SK-N-SH (cell line): Measurements from ENCODE around the gene B4GALT1. TPM values are rescaled to one million over a fixed set of nuclear protein-coding genes. Genes with fewer than 3 reads are reported as not detected.

Source experiments
- CTCF ChIA-PET: fragments of 300-600, 350-600 bp; formaldehyde crosslinking; extraction: SDS; loops from one replicate; lab custom pipeline; 2021; lab: Yijun Ruan, JAX
- POLR2A ChIA-PET: fragments of 350-600 bp; sonication (Branson Sonifier 250); formaldehyde crosslinking; extraction: SDS; loops from one replicate; lab custom pipeline; 2020; ENCODE audit warnings: antibody characterized with exemption, inconsistent platforms; lab: Yijun Ruan, JAX
- DNase-seq: peaks from one replicate; pipeline ENCODE4 v3.0.0; 2012
- H2AFZ ChIP-seq: fragments of 200-600 bp; sonication (generic); 2 replicates; pipeline ENCODE4 v1.8.1; 2016; ENCODE audit warnings: antibody characterized with exemption, mild to moderate bottlenecking, low read depth
- H3F3A ChIP-seq: fragments of 200-600 bp; sonication (generic); replicated peaks from 2 replicates; pipeline ENCODE3; 2016; ENCODE audit warnings: antibody characterized with exemption, mild to moderate bottlenecking; ENCODE audit not compliant: insufficient read depth
- H3K27ac ChIP-seq, 2 experiments: fragments of 200-500 bp in 1 of 2; fragments of 200-600 bp in 1 of 2; sonication (Bioruptor generic) in 1 of 2; sonication (generic), shearing (Covaris generic) in 1 of 2; 2 replicates each; pipeline versions ENCODE4 v1.5.1 to v1.6.1; 2014 to 2016; ENCODE audit warnings: low read depth in 2 of 2, inconsistent platforms in 1 of 2, low read length in 1 of 2, mild to moderate bottlenecking in 1 of 2, mixed read lengths in 1 of 2
- H3K27me3 ChIP-seq: fragments of 200-600 bp; sonication (generic), shearing (Covaris generic); 2 replicates; pipeline ENCODE4 v1.6.1; 2016; ENCODE audit warnings: mixed run types; ENCODE audit not compliant: insufficient read depth
- H3K36me3 ChIP-seq, 2 experiments: fragments of 200-500 bp in 1 of 2; fragments of 200-600 bp in 1 of 2; sonication (Bioruptor generic) in 1 of 2; sonication (generic) in 1 of 2; replicated peaks in 1 of 2; 2 replicates each; pipeline versions ENCODE3 to v1.5.1; 2014 to 2016; ENCODE audit warnings: low read length in 1 of 2, mild to moderate bottlenecking in 1 of 2; ENCODE audit not compliant: insufficient read depth in 2 of 2, control insufficient read depth in 1 of 2
- H3K4me1 ChIP-seq, 2 experiments: fragments of 200-500 bp in 1 of 2; fragments of 200-600 bp in 1 of 2; sonication (Bioruptor generic) in 1 of 2; sonication (generic), shearing (Covaris generic) in 1 of 2; 2 replicates each; pipeline versions ENCODE4 v1.5.1 to v1.6.1; 2014 to 2016; ENCODE audit warnings: low read depth in 1 of 2, low read length in 1 of 2, mixed run types in 1 of 2; ENCODE audit not compliant: insufficient read depth in 2 of 2, control insufficient read depth in 1 of 2
- H3K4me2 ChIP-seq: fragments of 200-600 bp; sonication (generic), shearing (Covaris generic); 2 replicates; pipeline ENCODE4 v1.6.1; 2017; ENCODE audit warnings: mixed run types
- H3K4me3 ChIP-seq, 2 experiments: fragments of 200-500 bp in 1 of 2; fragments of 200-600 bp in 1 of 2; sonication (Bioruptor generic) in 1 of 2; sonication (generic), shearing (Covaris generic) in 1 of 2; 2 replicates each; pipeline versions ENCODE4 v1.5.1 to v1.8.1; 2014 to 2016; ENCODE audit warnings: low read depth in 2 of 2, inconsistent platforms in 1 of 2, low read length in 1 of 2, mild to moderate bottlenecking in 1 of 2, mixed read lengths in 1 of 2, moderate library complexity in 1 of 2
- H3K79me2 ChIP-seq: fragments of 200-600 bp; sonication (generic); 2 replicates; pipeline ENCODE4 v1.8.1; 2017; ENCODE audit warnings: mild to moderate bottlenecking; ENCODE audit not compliant: insufficient read depth
- H3K9ac ChIP-seq: fragments of 200-600 bp; sonication (generic); 2 replicates; pipeline ENCODE4 v1.6.1; 2017; ENCODE audit warnings: mixed run types
- H3K9me2 ChIP-seq: fragments of 200-600 bp; sonication (generic); 2 replicates; pipeline ENCODE4 v1.6.1; 2017; ENCODE audit warnings: mixed run types
- H3K9me3 ChIP-seq: fragments of 200-600 bp; sonication (generic); 2 replicates; pipeline ENCODE4 v1.6.1; 2017; ENCODE audit warnings: mixed run types, mild to moderate bottlenecking, moderate library complexity
- H4K20me1 ChIP-seq: fragments of 200-600 bp; sonication (generic); 2 replicates; pipeline ENCODE4 v1.6.1; 2017; ENCODE audit warnings: mild to moderate bottlenecking, mixed run types; ENCODE audit not compliant: insufficient read depth
- CHD2 ChIP-seq: fragments of 150-350 bp; IDR thresholded peaks from 2 replicates; pipeline ENCODE4 v1.6.1; 2018; ENCODE audit warnings: low read length; ENCODE audit not compliant: partially characterized antibody
- FOXJ3 ChIP-seq: sonication (generic); formaldehyde crosslinking; IDR thresholded peaks from 2 replicates; pipeline ENCODE4 v1.5.1; 2020; ENCODE audit warnings: mild to moderate bottlenecking, missing genetic modification reagents
- FOXM1 ChIP-seq: IDR thresholded peaks from 2 replicates; pipeline ENCODE4 v1.4.0; 2012; ENCODE audit warnings: low read depth, mild to moderate bottlenecking
- IRF3 ChIP-seq: fragments of 150-350 bp; IDR thresholded peaks from 2 replicates; pipeline ENCODE4 v1.6.1; 2016; ENCODE audit warnings: mild to moderate bottlenecking, low read depth, low read length
- JUND ChIP-seq: IDR thresholded peaks from 2 replicates; pipeline ENCODE4 v1.4.0; 2012
- MAX ChIP-seq: IDR thresholded peaks from 2 replicates; pipeline ENCODE4 v1.4.0; 2012; ENCODE audit warnings: low read depth
- MEF2A ChIP-seq: IDR thresholded peaks from 2 replicates; pipeline ENCODE4 v1.4.0; 2012; ENCODE audit warnings: low read depth, borderline replicate concordance
- MXI1 ChIP-seq: IDR thresholded peaks from 2 replicates; pipeline ENCODE4 v1.6.1; 2012; ENCODE audit warnings: mild to moderate bottlenecking, low read depth, low read length, improper control_type of control experiment
- PBX3 ChIP-seq: IDR thresholded peaks from 2 replicates; pipeline ENCODE4; 2012
- RAD21 ChIP-seq: IDR thresholded peaks from 2 replicates; pipeline ENCODE4 v1.6.1; 2012; ENCODE audit warnings: mild to moderate bottlenecking, low read length
- RCOR1 ChIP-seq: fragments of 150-350 bp; IDR thresholded peaks from 2 replicates; pipeline ENCODE4 v1.6.1; 2017; ENCODE audit warnings: antibody characterized with exemption, low read length
- RFX5 ChIP-seq: IDR thresholded peaks from 2 replicates; pipeline ENCODE4 v1.6.1; 2012; ENCODE audit warnings: mild to moderate bottlenecking, improper control_type of control experiment, low read length
- RXRA ChIP-seq: IDR thresholded peaks from 2 replicates; pipeline ENCODE4 v1.4.0; 2012; ENCODE audit warnings: low read depth, mild to moderate bottlenecking, borderline replicate concordance
- TAF1 ChIP-seq: IDR thresholded peaks from 2 replicates; pipeline ENCODE4 v1.6.1; 2012; ENCODE audit warnings: low read depth, mild to moderate bottlenecking, low read length, moderate library complexity, borderline replicate concordance
- TCF12 ChIP-seq: IDR thresholded peaks from 2 replicates; pipeline ENCODE4 v1.4.0; 2012
- USF1 ChIP-seq: IDR thresholded peaks from 2 replicates; pipeline ENCODE4 v1.4.0; 2012; ENCODE audit warnings: low read depth, borderline replicate concordance
- ZBTB33 ChIP-seq: IDR thresholded peaks from 2 replicates; pipeline ENCODE4 v1.4.0; 2012; ENCODE audit warnings: low read depth, borderline replicate concordance
- WGBS: methylation state at CpG from one replicate; pipeline ENCODE4 v1.1.6; 2017; ENCODE audit warnings: low lambda C conversion rate; 5-methylcytosine and 5-hydroxymethylcytosine counted together
- polyA plus RNA-seq, 3 experiments: library from polyadenylated mRNA; depleted of rRNA; stranded (reverse); fragments of >200 nt; gene quantifications; 2 replicates each; pipeline ENCODE4 v1.2.3, GENCODE V29; 2012

The B4GALT1 gene
- polyA plus RNA-seq, 1 of the 3 experiments (the other 2 are of a cell fraction) = 36.2 TPM

GRCh38 chr9:33123407-33124031 is 43.6 kb downstream of the B4GALT1 start:
- no peak overlapping the region for H3K9ac ChIP-seq
- no peaks in the 10 kb centered on the region; the same call in 1 of the 2 replicates for H4K20me1 ChIP-seq
- no peak overlapping the region for H3K27ac ChIP-seq
- POLR2A ChIA-PET = no interaction called here
- no peak overlapping the region for H3K4me2 ChIP-seq
- H3K4me1 ChIP-seq = no peaks in the 10 kb centered on the region; a peak in 1 of 4 replicates
- no peaks in the 10 kb centered on the region for H3K27me3 ChIP-seq
- H3K9me2 ChIP-seq = no peaks in the 10 kb centered on the region
- no peaks in the 10 kb centered on the region for H3F3A ChIP-seq
- no peak for DNase-seq
- H3K9me3 ChIP-seq = no peaks in the 10 kb centered on the region
- H3K79me2 ChIP-seq = peaks cover 41% of the 10 kb centered on the region; the same call in 1 of the 2 replicates
- CTCF ChIA-PET = no interaction called here
- H2AFZ ChIP-seq = no peak overlapping the region
- peaks cover 9 to 20% of the 10 kb centered on the region in 2 experiments for H3K36me3 ChIP-seq
- no peak overlapping the region for H3K4me3 ChIP-seq
- 93% methylated on average over 3 of the region's 8 CpGs for WGBS
- TF ChIP-seq RXRA = no peak
- TF ChIP-seq MEF2A = no peak
- no peak for TF ChIP-seq IRF3
- no peak for TF ChIP-seq RCOR1
- no peak for TF ChIP-seq MXI1
- TF ChIP-seq TAF1 = no peak
- no peak for TF ChIP-seq PBX3
- TF ChIP-seq ZBTB33 = no peak
- TF ChIP-seq JUND = no peak
- no peak for TF ChIP-seq RFX5

- Histone ChIP-seq H3K4me1 (no peaks in the 10 kb centered on the region; a peak in 1 of 4 replicates), H3K9me3 (no peaks in the 10 kb centered on the region), H3K27me3 (no peaks in the 10 kb centered on the region), H3K36me3 (peaks cover 3 to 12% of the 10 kb centered on the region in 2 experiments), H3K4me3 (no peak overlapping the region), H2AFZ (no peak overlapping the region), H3K9ac (no peak overlapping the region), H3K4me2 (no peak overlapping the region), H3F3A (no peaks in the 10 kb centered on the region), H3K27ac (no peak overlapping the region), H4K20me1 (no peaks in the 10 kb centered on the region; the same call in 1 of the 2 replicates), H3K79me2 (peaks cover 27% of the 10 kb centered on the region; the same call in 1 of the 2 replicates), H3K9me2 (no peaks in the 10 kb centered on the region)
- POLR2A ChIA-PET = no interaction called here
- WGBS = 100% methylated on average over 1 of the region's 1 CpG
- TF ChIP-seq USF1 (no peak), FOXJ3 (no peak), RAD21 (no peak), FOXM1 (no peak), CHD2 (no peak), TAF1 (no peak), MAX (no peak), TCF12 (no peak), ZBTB33 (no peak), JUND (no peak)
- DNase-seq = no peak
- CTCF ChIA-PET = no interaction called here
These were observed 46.5 kb downstream of the B4GALT1 start for GRCh38 chr9:33120620-33121019.
